Hepatic stellate cell (primary cell): ENCODE data around the gene FANK1.
"Not testable (repeated sequence)": the region's sequence is repeated elsewhere in the genome, so short reads cannot be mapped to it uniquely, and the experiment has no call there.

ENCODE experiments used
- DNase-seq: peaks from one replicate; pipeline ENCODE4 v3.0.0; 2011; ENCODE audit warnings: low spot score

FANK1 gene

GRCh38 chr10:125889441-125889840 is 6.9 kb upstream of the FANK1 start:
- DNase-seq: not testable (repeated sequence)

- not testable (repeated sequence) for DNase-seq
Measured at GRCh38 chr10:125892402-125892801, 4.0 kb upstream of the FANK1 start.

- not testable (repeated sequence) for DNase-seq
Measured at GRCh38 chr10:125894176-125894575, 2.2 kb upstream of the FANK1 start.

- DNase-seq: peak; percentile 25
Measured at GRCh38 chr10:125895130-125896087, 955 bp upstream of the FANK1 start.

- not testable (repeated sequence) for DNase-seq
Measured at GRCh38 chr10:125897317-125897716, 953 bp downstream of the FANK1 start.

- DNase-seq: not testable (repeated sequence)
Measured at GRCh38 chr10:125900963-125901362, 4.6 kb downstream of the FANK1 start.

- not testable (repeated sequence) for DNase-seq
Measured at GRCh38 chr10:125903135-125903640, 6.8 kb downstream of the FANK1 start.

- DNase-seq: not testable (repeated sequence)
Measured at GRCh38 chr10:125905069-125905994, 9.0 kb downstream of the FANK1 start.

GRCh38 chr10:125907598-125907997 is 11.2 kb downstream of the FANK1 start:
- not testable (repeated sequence) for DNase-seq

- DNase-seq: not testable (repeated sequence)
Measured at GRCh38 chr10:125908813-125909212, 12.4 kb downstream of the FANK1 start.

- not testable (repeated sequence) for DNase-seq
Measured at GRCh38 chr10:125909491-125909890, 13.1 kb downstream of the FANK1 start.

GRCh38 chr10:125911145-125911544 is 14.8 kb downstream of the FANK1 start:
- DNase-seq: no peak

- no peak for DNase-seq
Measured at GRCh38 chr10:125911990-125912389, 15.6 kb downstream of the FANK1 start.

- DNase-seq: not testable (repeated sequence)
Measured at GRCh38 chr10:125913277-125913676, 16.9 kb downstream of the FANK1 start.

GRCh38 chr10:125916977-125917376 is 20.6 kb downstream of the FANK1 start:
- no peak for DNase-seq

- not testable (repeated sequence) for DNase-seq
Measured at GRCh38 chr10:125917704-125918361, 21.5 kb downstream of the FANK1 start.

GRCh38 chr10:125921643-125922306 is 25.4 kb downstream of the FANK1 start:
- DNase-seq: not testable (repeated sequence)

- no peak for DNase-seq
Measured at GRCh38 chr10:125925262-125925834, 29.0 kb downstream of the FANK1 start.

GRCh38 chr10:125926247-125926646 is 29.9 kb downstream of the FANK1 start:
- no peak for DNase-seq

- DNase-seq: not testable (repeated sequence)
Measured at GRCh38 chr10:125927265-125927664, 30.9 kb downstream of the FANK1 start.
